SK-N-SH (cell line): ENCODE data around the gene RPS5.

ENCODE experiments used
- ELF1 ChIP-seq: IDR thresholded peaks from 2 replicates; pipeline ENCODE4 v1.4.0; 2012
- EP300 ChIP-seq, 2 experiments: IDR thresholded peaks; 2 replicates each; pipeline versions ENCODE4 v1.4.0 to v1.6.1; 2012; ENCODE audit warnings: borderline replicate concordance in 1 of 2, low read depth in 1 of 2, low read length in 1 of 2
- EZH2phosphoT487 ChIP-seq: fragments of 200-600 bp; sonication (generic); IDR thresholded peaks from 2 replicates; pipeline ENCODE4 v1.6.1; 2017; ENCODE audit warnings: low read depth, mixed run types, mild to moderate bottlenecking, antibody characterized with exemption, moderate library complexity, borderline replicate concordance
- FOXM1 ChIP-seq: IDR thresholded peaks from 2 replicates; pipeline ENCODE4 v1.4.0; 2012; ENCODE audit warnings: low read depth, mild to moderate bottlenecking
- GABPA ChIP-seq: IDR thresholded peaks from 2 replicates; pipeline ENCODE4 v1.4.0; 2012; ENCODE audit warnings: low read depth, mild to moderate bottlenecking
- GATA2 ChIP-seq: sonication (generic); formaldehyde crosslinking; IDR thresholded peaks from 2 replicates; pipeline ENCODE4 v1.5.0; 2020; ENCODE audit warnings: mild to moderate bottlenecking, missing genetic modification reagents
- JUND ChIP-seq: IDR thresholded peaks from 2 replicates; pipeline ENCODE4 v1.4.0; 2012
- NRF1 ChIP-seq: IDR thresholded peaks from 2 replicates; pipeline ENCODE4 v1.6.1; 2012; ENCODE audit warnings: low read depth, mild to moderate bottlenecking, low read length
- POLR2AphosphoS5 ChIP-seq: IDR thresholded peaks from 2 replicates; pipeline ENCODE4 v1.6.1; 2012; ENCODE audit warnings: low read depth, low read length
- RCOR1 ChIP-seq: fragments of 150-350 bp; IDR thresholded peaks from 2 replicates; pipeline ENCODE4 v1.6.1; 2017; ENCODE audit warnings: antibody characterized with exemption, low read length
- YY1 ChIP-seq: IDR thresholded peaks from 2 replicates; pipeline ENCODE4 v1.4.0; 2012; ENCODE audit warnings: low read depth, mild to moderate bottlenecking
- TF ChIP-seq, protein P1 (sequence below): fragments of 200-600 bp; sonication (generic); IDR thresholded peaks from 2 replicates; pipeline ENCODE4 v1.6.1; 2017; ENCODE audit warnings: antibody characterized with exemption, mild to moderate bottlenecking, moderate library complexity
- TF ChIP-seq, protein P2 (sequence below): fragments of 150-350 bp; IDR thresholded peaks from 2 replicates; pipeline ENCODE4 v1.6.1; 2017; ENCODE audit warnings: antibody characterized with exemption, low read length, low read depth, borderline replicate concordance

DNA sequence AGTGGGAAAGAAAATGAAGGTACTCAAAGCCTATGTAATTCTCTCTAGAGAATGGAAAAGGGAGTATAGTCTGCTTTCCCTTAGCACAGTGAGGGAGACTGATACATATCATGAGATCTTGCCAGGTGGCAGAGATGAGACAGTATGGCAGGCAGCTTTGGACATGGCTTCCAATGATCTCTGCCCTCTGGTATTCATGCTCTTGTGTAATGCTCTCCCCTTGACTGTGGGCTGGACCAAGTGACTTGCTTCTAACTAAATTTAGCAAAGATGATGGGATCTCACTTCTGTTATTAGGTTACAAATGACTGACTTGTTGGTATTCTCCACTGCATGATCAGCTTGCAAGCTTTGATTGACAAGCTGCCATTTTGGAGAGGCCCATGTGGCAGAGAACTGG is 42.7 kb downstream of the RPS5 start:
- TF ChIP-seq YY1 (no peak), NRF1 (no peak), EP300 (IDR thresholded peaks at IDR 0.05; ENCODE audit: borderline replicate concordance in 1 of 2, low read depth in 1 of 2, low read length in 1 of 2) (no peak), RCOR1 (no peak), JUND (no peak), POLR2AphosphoS5 (no peak), GABPA (no peak), GATA2 (CRISPR knock-in tag) (no peak), FOXM1 (no peak), ELF1 (no peak), EZH2phosphoT487 (no peak)
- TF ChIP-seq, protein P1, sequence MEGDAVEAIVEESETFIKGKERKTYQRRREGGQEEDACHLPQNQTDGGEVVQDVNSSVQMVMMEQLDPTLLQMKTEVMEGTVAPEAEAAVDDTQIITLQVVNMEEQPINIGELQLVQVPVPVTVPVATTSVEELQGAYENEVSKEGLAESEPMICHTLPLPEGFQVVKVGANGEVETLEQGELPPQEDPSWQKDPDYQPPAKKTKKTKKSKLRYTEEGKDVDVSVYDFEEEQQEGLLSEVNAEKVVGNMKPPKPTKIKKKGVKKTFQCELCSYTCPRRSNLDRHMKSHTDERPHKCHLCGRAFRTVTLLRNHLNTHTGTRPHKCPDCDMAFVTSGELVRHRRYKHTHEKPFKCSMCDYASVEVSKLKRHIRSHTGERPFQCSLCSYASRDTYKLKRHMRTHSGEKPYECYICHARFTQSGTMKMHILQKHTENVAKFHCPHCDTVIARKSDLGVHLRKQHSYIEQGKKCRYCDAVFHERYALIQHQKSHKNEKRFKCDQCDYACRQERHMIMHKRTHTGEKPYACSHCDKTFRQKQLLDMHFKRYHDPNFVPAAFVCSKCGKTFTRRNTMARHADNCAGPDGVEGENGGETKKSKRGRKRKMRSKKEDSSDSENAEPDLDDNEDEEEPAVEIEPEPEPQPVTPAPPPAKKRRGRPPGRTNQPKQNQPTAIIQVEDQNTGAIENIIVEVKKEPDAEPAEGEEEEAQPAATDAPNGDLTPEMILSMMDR = no peak
- TF ChIP-seq, protein P2, sequence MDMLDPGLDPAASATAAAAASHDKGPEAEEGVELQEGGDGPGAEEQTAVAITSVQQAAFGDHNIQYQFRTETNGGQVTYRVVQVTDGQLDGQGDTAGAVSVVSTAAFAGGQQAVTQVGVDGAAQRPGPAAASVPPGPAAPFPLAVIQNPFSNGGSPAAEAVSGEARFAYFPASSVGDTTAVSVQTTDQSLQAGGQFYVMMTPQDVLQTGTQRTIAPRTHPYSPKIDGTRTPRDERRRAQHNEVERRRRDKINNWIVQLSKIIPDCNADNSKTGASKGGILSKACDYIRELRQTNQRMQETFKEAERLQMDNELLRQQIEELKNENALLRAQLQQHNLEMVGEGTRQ = no peak
